Progenitor cell of endocrine pancreas (in vitro differentiated cells): ENCODE data around the gene ARRB1. TPM values are rescaled to one million over a fixed set of nuclear protein-coding genes. Genes with fewer than 3 reads are reported as not detected.

Experiments
- DNase-seq: peaks from one replicate; pipeline ENCODE4 v3.0.0; 2021; ENCODE audit warnings: low spot score; ENCODE audit not compliant: unreplicated experiment
- H3K27ac Mint-ChIP-seq: 2 replicates; pipeline ENCODE4 v1.8.0; 2021; ENCODE audit warnings: mild to moderate bottlenecking, moderate library complexity, mixed read lengths
- H3K27me3 Mint-ChIP-seq: 2 replicates; pipeline ENCODE4 v1.8.0; 2021; ENCODE audit warnings: mixed read lengths
- H3K36me3 Mint-ChIP-seq: 2 replicates; pipeline ENCODE4 v1.8.0; 2022; ENCODE audit warnings: mixed read lengths; ENCODE audit not compliant: insufficient read depth
- H3K4me1 Mint-ChIP-seq: 2 replicates; pipeline ENCODE4 v1.8.0; 2021; ENCODE audit warnings: low read depth, mixed read lengths
- H3K4me3 Mint-ChIP-seq: 2 replicates; pipeline ENCODE4 v1.8.0; 2021; ENCODE audit warnings: low read depth, mild to moderate bottlenecking, moderate library complexity, mixed read lengths
- H3K9me3 Mint-ChIP-seq: 2 replicates; pipeline ENCODE4 v1.8.0; 2021; ENCODE audit warnings: low read depth, mixed read lengths
- CTCF ChIP-seq: fragments of 200-600 bp; sonication (generic); IDR thresholded peaks from one replicate; pipeline ENCODE4 v1.5.0; 2021; ENCODE audit warnings: antibody characterized with exemption, mild to moderate bottlenecking; ENCODE audit not compliant: unreplicated experiment
- total RNA-seq: library from RNA; stranded (reverse); gene quantifications from 2 replicates; pipeline ENCODE4 v1.2.1, GENCODE V29; 2021

Gene ARRB1
- total RNA-seq, 1 donor from 2014 or later = 32.5 TPM

- Mint-ChIP-seq H3K4me1 (no peaks in the 10 kb centered on the region), H3K27ac (no peak overlapping the region), H3K9me3 (no peaks in the 10 kb centered on the region), H3K36me3 (peaks cover 8% of the 10 kb centered on the region), H3K4me3 (no peak overlapping the region), H3K27me3 (no peaks in the 10 kb centered on the region)
- no peak for DNase-seq
- no peak for TF ChIP-seq CTCF
Observed at GRCh38 chr11:75273411-75274391, 77.8 kb downstream of the ARRB1 start.

GRCh38 chr11:75272821-75273301 lies 78.6 kb downstream of the ARRB1 start:
- H3K9me3 Mint-ChIP-seq = no peaks in the 10 kb centered on the region
- H3K27ac Mint-ChIP-seq = no peak overlapping the region
- H3K27me3 Mint-ChIP-seq = no peaks in the 10 kb centered on the region
- no peak for TF ChIP-seq CTCF
- no peaks in the 10 kb centered on the region for H3K4me1 Mint-ChIP-seq
- DNase-seq = no peak
- no peak overlapping the region for H3K4me3 Mint-ChIP-seq
- peaks cover 8% of the 10 kb centered on the region for H3K36me3 Mint-ChIP-seq

GRCh38 chr11:75272391-75272790 lies 79.1 kb downstream of the ARRB1 start:
- Mint-ChIP-seq H3K27me3 (no peaks in the 10 kb centered on the region), H3K27ac (no peak overlapping the region), H3K4me3 (no peak overlapping the region), H3K36me3 (peaks cover 6% of the 10 kb centered on the region), H3K9me3 (no peaks in the 10 kb centered on the region), H3K4me1 (no peaks in the 10 kb centered on the region)
- DNase-seq = no peak
- TF ChIP-seq CTCF = no peak

GRCh38 chr11:75271730-75272129 lies 79.7 kb downstream of the ARRB1 start:
- no peak for TF ChIP-seq CTCF
- H3K4me3 Mint-ChIP-seq = no peak overlapping the region
- H3K9me3 Mint-ChIP-seq = no peaks in the 10 kb centered on the region
- DNase-seq = no peak
- no peaks in the 10 kb centered on the region for H3K27me3 Mint-ChIP-seq
- no peaks in the 10 kb centered on the region for H3K4me1 Mint-ChIP-seq
- no peak overlapping the region for H3K27ac Mint-ChIP-seq
- peaks cover 7% of the 10 kb centered on the region for H3K36me3 Mint-ChIP-seq

GRCh38 chr11:75270896-75271418 lies 80.5 kb downstream of the ARRB1 start:
- Mint-ChIP-seq H3K4me1 (no peaks in the 10 kb centered on the region), H3K36me3 (peaks cover 7% of the 10 kb centered on the region), H3K9me3 (no peaks in the 10 kb centered on the region), H3K27me3 (no peaks in the 10 kb centered on the region), H3K27ac (no peak overlapping the region), H3K4me3 (no peak overlapping the region)
- no peak for TF ChIP-seq CTCF
- no peak for DNase-seq
